ENCODE measurements around the gene PAX9.

DNA sequence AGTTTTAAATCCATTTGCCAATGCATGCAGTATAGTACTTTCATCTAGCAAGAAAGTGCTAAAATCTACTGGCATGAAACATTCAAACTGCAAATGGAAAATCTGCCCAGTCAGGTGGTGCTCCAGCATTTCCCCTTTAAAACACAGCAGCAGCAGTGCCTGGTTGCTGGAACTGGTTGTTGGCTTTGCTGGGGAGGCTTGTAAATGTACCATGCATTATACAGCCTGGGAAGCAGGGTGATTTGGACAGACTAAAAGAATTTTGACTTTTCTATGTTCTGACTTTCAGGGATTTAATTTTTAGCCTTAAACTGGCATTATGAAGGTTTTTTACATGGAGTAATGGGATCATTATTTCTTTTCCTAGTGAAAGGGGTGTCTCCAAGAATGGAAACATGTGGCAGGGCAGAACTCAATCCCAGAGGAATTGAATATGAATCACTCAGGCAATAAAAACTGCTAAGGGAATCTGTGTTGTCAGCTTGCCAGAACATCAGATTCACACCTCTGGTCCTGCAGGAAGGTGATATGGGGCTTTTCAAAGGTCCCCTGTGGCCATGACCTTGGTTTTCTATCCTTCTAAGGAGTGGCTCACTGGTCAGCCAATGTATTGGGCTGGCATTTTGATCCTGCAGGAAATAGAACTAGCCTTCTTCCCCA is 9.0 kb upstream of the PAX9 start:
- TF ChIP-seq, protein P1, sequence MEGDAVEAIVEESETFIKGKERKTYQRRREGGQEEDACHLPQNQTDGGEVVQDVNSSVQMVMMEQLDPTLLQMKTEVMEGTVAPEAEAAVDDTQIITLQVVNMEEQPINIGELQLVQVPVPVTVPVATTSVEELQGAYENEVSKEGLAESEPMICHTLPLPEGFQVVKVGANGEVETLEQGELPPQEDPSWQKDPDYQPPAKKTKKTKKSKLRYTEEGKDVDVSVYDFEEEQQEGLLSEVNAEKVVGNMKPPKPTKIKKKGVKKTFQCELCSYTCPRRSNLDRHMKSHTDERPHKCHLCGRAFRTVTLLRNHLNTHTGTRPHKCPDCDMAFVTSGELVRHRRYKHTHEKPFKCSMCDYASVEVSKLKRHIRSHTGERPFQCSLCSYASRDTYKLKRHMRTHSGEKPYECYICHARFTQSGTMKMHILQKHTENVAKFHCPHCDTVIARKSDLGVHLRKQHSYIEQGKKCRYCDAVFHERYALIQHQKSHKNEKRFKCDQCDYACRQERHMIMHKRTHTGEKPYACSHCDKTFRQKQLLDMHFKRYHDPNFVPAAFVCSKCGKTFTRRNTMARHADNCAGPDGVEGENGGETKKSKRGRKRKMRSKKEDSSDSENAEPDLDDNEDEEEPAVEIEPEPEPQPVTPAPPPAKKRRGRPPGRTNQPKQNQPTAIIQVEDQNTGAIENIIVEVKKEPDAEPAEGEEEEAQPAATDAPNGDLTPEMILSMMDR (IDR thresholded peaks at IDR 0.05; ENCODE audit: poor library complexity, severe bottlenecking) = no peak
- TF ChIP-seq EP300 (conservative IDR thresholded peaks at IDR 0.05; ENCODE audit: poor library complexity, severe bottlenecking) = no peak
- TF ChIP-seq TAF1 (IDR thresholded peaks at IDR 0.05; ENCODE audit: low read depth) = no peak
- TF ChIP-seq POLR2AphosphoS5 (IDR thresholded peaks at IDR 0.05) = no peak
- no peak for TF ChIP-seq EZH2 (IDR thresholded peaks at IDR 0.05; ENCODE audit: borderline replicate concordance, insufficient read depth, low read length, poor library complexity, severe bottlenecking)

All from neural cell (in vitro differentiated cells).